Transverse colon (tissue), 4 donors: ENCODE measurements around the gene ABTB2. TPM values are rescaled to one million over a fixed set of nuclear protein-coding genes. Genes with fewer than 3 reads are reported as not detected.
A peak's percentile ranks its signal among the peaks of the same experiment; 100 is the strongest.

Experiments
- DNase-seq: peaks from one replicate; pipeline ENCODE4 v3.0.0-alpha.2; 2019
- H3K27ac ChIP-seq, 4 donors: fragments of 200-600 bp; sonication (generic); 2 replicates each; pipeline ENCODE4 v1.5.1; 2016 to 2018; ENCODE audit warnings: inconsistent platforms in 4 of 4
- H3K27me3 ChIP-seq: fragments of 200-600 bp; sonication (generic); 2 replicates; pipeline ENCODE4 v1.5.1; 2017; ENCODE audit warnings: inconsistent platforms
- H3K36me3 ChIP-seq, 4 donors: fragments of 200-600 bp; sonication (generic); 2 replicates each; pipeline ENCODE4 v1.5.1; 2017 to 2019; ENCODE audit warnings: inconsistent platforms in 4 of 4
- H3K4me1 ChIP-seq, 4 donors: fragments of 200-600 bp; sonication (generic); 2 replicates each; pipeline ENCODE4 v1.5.1; 2017 to 2020; ENCODE audit warnings: inconsistent platforms in 4 of 4
- H3K4me3 ChIP-seq, 4 donors: fragments of 200-600 bp; sonication (generic); 1 replicate in 1 of 4; 2 replicates in 3 of 4; pipeline versions ENCODE4 v1.5.1 to v1.6.1; 2017 to 2019; ENCODE audit warnings: inconsistent platforms in 4 of 4
- H3K9me3 ChIP-seq, 2 donors: fragments of 200-600 bp; sonication (generic); 2 replicates each; pipeline ENCODE4 v1.5.1; 2017 to 2019; ENCODE audit warnings: inconsistent platforms in 2 of 2
- CTCF ChIP-seq, 5 experiments: fragments of 200-600 bp in 3 of 5; fragments of 450-650 bp in 2 of 5; sonication (generic) in 3 of 5; IDR thresholded peaks; 1 replicate in 2 of 5; 2 replicates in 3 of 5; pipeline ENCODE4 v1.5.1; 2016 to 2017; ENCODE audit warnings: antibody characterized with exemption in 5 of 5, inconsistent platforms in 3 of 5, mild to moderate bottlenecking in 2 of 5, moderate library complexity in 1 of 5
- EP300 ChIP-seq: sonication (generic); formaldehyde crosslinking; IDR thresholded peaks from one replicate; pipeline ENCODE4 v1.6.1; 2017; ENCODE audit warnings: antibody characterized with exemption, low read depth
- POLR2A ChIP-seq: fragments of 450-650 bp; IDR thresholded peaks from one replicate; pipeline ENCODE4 v1.6.1; 2016; ENCODE audit warnings: antibody characterized with exemption, mild to moderate bottlenecking, moderate library complexity
- POLR2AphosphoS5 ChIP-seq, 3 donors: sonication (generic); formaldehyde crosslinking; IDR thresholded peaks; one replicate each; pipeline ENCODE4 v1.6.1; 2016; ENCODE audit warnings: antibody characterized with exemption in 3 of 3
- WGBS, 2 donors: methylation state at CpG; one replicate each; pipeline ENCODE4 v1.1.5; 2018; ENCODE audit warnings: low coverage in 1 of 2; 5-methylcytosine and 5-hydroxymethylcytosine counted together
- in situ Hi-C, 4 donors: fragments of 200-750 bp; cut with MboI; loops; one replicate each; pipeline versions ENCODE4 v1.15.0 to v1.15.1; 2017; ENCODE audit warnings: low sequenced_read_pairs in 3 of 4, low pct_ligation_motif_present in 1 of 4, low pct_unique_long_range_greater_than_20kb in 1 of 4
- intact Hi-C: fragments of 100-400 bp; cut with DNase I; formaldehyde crosslinking; loops from one replicate; pipeline ENCODE4 v1.15.1; 2023; ENCODE audit warnings: low total_unique reads
- total RNA-seq, 4 donors: library from RNA; depleted of rRNA; stranded (reverse); fragments of >200 nt; gene quantifications; one replicate each; pipeline ENCODE4 v1.1.0, GENCODE V29; 2016

The ABTB2 gene
- total RNA-seq, 4 donors from 2014 or later = 0.60 to 41.9 (median 20.7) TPM

DNA sequence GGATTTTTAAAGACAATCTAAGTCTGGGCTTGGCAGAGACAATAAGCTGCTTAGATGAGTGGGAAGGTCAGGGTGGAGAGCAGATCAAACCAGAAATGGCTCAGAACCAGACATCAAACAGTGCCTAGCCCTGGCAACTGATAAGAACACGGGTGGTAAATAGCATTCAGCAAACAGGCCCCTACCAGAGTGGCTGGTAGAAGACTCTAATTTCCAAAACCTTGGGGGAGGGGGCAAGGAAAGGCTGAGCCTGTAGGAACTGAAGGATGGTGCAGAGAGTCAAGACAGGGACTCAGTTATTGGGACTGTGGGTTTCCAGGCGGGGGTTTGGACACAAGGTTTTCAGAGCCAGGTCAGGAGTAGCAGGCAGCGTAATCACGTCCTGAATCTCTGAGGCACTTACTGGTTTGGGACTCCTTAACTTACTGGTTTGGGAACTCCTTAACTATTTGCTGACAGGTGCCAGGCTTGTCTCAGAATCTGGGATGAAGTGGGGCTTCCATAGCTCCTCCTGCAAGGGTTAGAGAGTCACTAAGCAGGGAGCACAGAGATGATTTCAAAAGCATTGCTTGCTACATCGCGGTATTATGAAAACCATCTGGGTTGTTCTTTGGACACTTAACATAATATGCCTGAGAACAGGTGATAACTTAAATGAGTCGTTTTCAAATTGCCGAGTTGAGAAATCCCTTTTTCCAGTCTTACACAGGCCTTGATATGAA is 5.7 kb upstream of the ABTB2 start:
- DNase-seq = no peak
- Histone ChIP-seq H3K9me3 (no peaks in the 10 kb centered on the region), H3K27me3 (no peaks in the 10 kb centered on the region), H3K36me3 (no peaks in the 10 kb centered on the region), H3K4me3 (no peak overlapping the region), H3K27ac (no peak overlapping the region), H3K4me1 (peaks cover 0 to 6% (median 4%) of the 10 kb centered on the region in 4 donors)
- in situ Hi-C loops (loop anchor here (5.0 to 25.0 kb wide), 9 partner anchors 121 to 526 kb away; no protein-coding TSS in a partner anchor), intact Hi-C loops (loop anchor here (2.0 kb wide), 1 partner anchor 191 kb away; no protein-coding TSS in a partner anchor)
- TF ChIP-seq CTCF (IDR thresholded peaks at IDR 0.05) (no peak), POLR2A (no peak), EP300 (no peak), POLR2AphosphoS5 (IDR thresholded peaks at IDR 0.05) (no peak)
- 61 to 70% methylated on average over 8 of the region's 8 CpGs for WGBS, 2 donors

- Histone ChIP-seq H3K4me1 (peaks cover 13 to 26% (median 22%) of the 10 kb centered on the region in 4 donors), H3K36me3 (no peaks in the 10 kb centered on the region), H3K9me3 (no peaks in the 10 kb centered on the region), H3K4me3 (no peak overlapping the region), H3K27ac (no peak overlapping the region), H3K27me3 (peaks cover 13% of the 10 kb centered on the region)
- WGBS, 2 donors = 15 to 25% methylated on average over 1 of the region's 1 CpG
- TF ChIP-seq POLR2AphosphoS5 (IDR thresholded peaks at IDR 0.05) = no peak
- TF ChIP-seq EP300 = no peak
- TF ChIP-seq POLR2A = no peak
- TF ChIP-seq CTCF (IDR thresholded peaks at IDR 0.05) = no peak
- in situ Hi-C loops (loop anchor here (5.0 to 25.0 kb wide), 9 partner anchors 125 to 523 kb away; no protein-coding TSS in a partner anchor), intact Hi-C loops (no loop called here)
- DNase-seq = no peak
These were observed 2.2 kb upstream of the ABTB2 start for GRCh38 chr11:34360046-34360445.

GRCh38 chr11:34359548-34359891 is 1.7 kb upstream of the ABTB2 start:
- Histone ChIP-seq H3K27ac (peak overlapping the region in 1 of 4 donors; percentile 91), H3K27me3 (peaks cover 13% of the 10 kb centered on the region), H3K4me3 (peak overlapping the region in 3 of 4 donors; percentile 37 to 62 (median 43)), H3K36me3 (no peaks in the 10 kb centered on the region), H3K9me3 (no peaks in the 10 kb centered on the region), H3K4me1 (peaks cover 13 to 26% (median 22%) of the 10 kb centered on the region in 4 donors)
- no peak for DNase-seq
- intact Hi-C loops (loop anchor here (2.0 kb wide), 1 partner anchor 185 kb away; no protein-coding TSS in a partner anchor), in situ Hi-C loops (loop anchor here in 2 of 4 donors (25.0 kb wide), 3 partner anchors 372 to 522 kb away; no protein-coding TSS in a partner anchor)
- TF ChIP-seq POLR2AphosphoS5 (IDR thresholded peaks at IDR 0.05) (no peak), CTCF (IDR thresholded peaks at IDR 0.05) (peak; percentile 15 to 59 (median 27))
- 3% methylated on average over 4 of the region's 4 CpGs for WGBS, 2 donors

DNA sequence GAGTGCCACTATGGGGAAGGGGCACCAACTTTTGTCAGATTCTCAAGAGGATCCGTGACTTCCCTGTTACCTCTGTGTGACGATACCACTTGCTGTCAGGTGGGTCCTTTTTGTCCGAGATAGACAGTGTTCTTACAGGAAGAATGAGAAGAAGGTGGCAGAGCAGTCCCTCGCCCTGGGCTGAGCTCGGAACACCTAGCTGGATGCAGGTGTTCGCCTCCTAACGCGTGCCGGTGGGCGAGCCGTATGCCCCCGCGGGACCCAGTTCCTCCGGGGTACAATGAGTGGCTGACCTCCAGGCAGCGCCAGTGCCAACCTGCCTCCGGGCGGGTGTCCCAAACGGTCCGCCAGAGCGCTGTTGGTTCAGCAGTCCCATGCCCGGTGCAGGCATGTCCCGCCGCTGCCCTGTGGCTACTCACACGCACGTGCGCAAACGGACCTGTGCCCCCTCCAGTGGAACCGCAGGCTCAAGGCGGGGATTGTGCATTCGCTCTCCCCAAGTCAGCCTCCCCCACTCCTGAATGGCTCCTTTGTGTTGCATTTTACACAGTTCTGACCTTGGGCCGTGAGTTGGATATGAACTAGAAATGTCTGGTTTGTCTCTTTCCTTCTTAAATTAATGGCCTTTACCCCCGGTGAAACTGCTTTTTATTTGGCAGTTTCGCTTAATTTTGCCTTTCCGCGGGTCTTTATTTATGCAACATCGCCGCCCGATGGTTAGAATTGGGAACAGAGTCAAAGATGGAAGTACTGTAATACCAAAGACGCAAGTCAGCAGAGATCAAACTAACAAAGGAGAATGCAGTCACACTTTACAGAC is 1.1 kb upstream of the ABTB2 start:
- Histone ChIP-seq H3K9me3 (no peaks in the 10 kb centered on the region), H3K4me1 (peaks cover 13 to 26% (median 22%) of the 10 kb centered on the region in 4 donors), H3K27me3 (peaks cover 13% of the 10 kb centered on the region), H3K36me3 (no peaks in the 10 kb centered on the region), H3K4me3 (peak overlapping the region; percentile 37 to 62 (median 42)), H3K27ac (peak overlapping the region; percentile 76 to 91 (median 84))
- WGBS, 2 donors = 0% methylated on average over 8 to 37 of the region's 39 CpGs
- TF ChIP-seq CTCF (IDR thresholded peaks at IDR 0.05) (peak; percentile 70 to 99 (median 80)), POLR2AphosphoS5 (IDR thresholded peaks at IDR 0.05) (no peak), POLR2A (no peak), EP300 (no peak)
- peak; percentile 73 for DNase-seq
- in situ Hi-C loops = loop anchor here in 2 of 4 donors (25.0 kb wide), 3 partner anchors 372 to 522 kb away; no protein-coding TSS in a partner anchor
- intact Hi-C loops = loop anchor here (2.0 kb wide), 1 partner anchor 184 kb away; no protein-coding TSS in a partner anchor
